Measurements from ENCODE around the gene PAIP2B. TPM values are rescaled to one million over a fixed set of nuclear protein-coding genes. Genes with fewer than 3 reads are reported as not detected.

The PAIP2B gene
- total RNA-seq, 1 donor from 2014 or later = 1.3 TPM

DNA sequence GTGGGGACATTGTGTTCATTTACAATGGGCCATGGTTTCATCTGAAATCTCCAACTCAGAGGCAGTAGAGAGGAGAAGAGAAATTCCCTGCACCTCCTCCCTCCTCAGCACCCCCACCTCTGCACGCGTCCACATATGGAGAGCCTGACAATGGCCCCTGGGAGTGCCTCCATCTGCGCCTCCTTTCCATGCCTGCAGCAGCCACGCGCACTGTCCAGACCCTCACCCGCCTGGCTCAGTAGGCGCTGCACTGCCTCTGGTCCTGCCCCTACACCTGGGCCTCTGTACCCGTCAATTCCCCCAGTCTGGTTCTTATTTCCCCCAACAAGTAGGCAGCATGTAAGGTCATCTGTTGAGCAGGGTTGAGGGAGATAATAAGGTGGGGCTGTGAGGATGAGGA is 72.6 kb downstream of the PAIP2B start:
- DNase-seq (ENCODE audit: low spot score) = no peak

DNA sequence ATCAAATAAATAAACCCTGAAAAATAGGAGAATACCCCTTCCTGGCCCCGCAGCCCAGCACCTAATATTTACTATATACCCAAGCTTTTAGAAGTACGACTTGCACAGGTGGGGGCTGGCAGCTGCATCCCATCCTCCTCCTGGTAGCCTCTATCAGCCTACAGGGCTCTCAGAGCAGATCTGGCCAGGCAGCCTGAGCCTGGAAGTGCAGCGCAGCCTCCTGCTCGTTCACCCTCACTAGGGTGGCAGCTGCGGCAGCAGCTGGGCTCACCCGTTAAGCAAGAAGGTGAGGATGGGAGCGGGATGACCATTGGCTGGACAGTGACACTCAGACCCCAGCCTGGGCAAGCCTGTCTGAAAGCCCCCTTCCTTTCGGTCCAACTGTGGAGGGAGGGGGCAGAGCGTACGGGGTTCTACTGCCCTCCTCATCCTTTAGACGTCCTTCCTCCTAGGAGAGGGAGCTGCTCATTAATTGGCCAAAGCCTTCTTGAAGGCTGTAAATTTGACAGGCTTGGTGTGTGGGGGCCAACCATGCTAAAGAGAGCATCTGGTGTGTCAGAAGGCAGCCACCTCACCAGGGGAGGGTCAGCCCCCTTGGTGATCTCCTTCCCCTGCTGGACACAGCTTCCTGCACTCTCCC is 73.2 kb downstream of the PAIP2B start:
- no peak for DNase-seq (ENCODE audit: low spot score)

DNA sequence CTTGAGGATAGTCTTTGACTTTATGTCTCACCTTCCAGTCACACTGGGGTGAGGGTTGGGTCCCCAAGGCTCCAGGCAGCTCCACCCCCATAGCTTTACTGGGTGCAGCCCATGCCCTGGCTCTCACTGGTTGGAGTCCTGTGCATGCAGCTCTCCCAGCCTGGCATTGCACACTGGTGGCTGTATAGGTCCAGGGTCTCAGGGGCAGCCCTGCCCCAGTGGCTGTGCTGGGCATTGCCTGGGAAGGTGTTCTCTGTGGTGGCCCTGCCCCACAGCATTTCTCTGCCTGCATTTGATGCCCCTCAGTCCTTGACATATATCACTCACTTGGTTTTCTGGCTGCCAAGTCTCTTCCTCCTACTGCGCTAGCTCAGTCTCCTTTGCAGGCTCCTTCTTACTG is 75.3 kb downstream of the PAIP2B start:
- no peak for DNase-seq (ENCODE audit: low spot score)

DNA sequence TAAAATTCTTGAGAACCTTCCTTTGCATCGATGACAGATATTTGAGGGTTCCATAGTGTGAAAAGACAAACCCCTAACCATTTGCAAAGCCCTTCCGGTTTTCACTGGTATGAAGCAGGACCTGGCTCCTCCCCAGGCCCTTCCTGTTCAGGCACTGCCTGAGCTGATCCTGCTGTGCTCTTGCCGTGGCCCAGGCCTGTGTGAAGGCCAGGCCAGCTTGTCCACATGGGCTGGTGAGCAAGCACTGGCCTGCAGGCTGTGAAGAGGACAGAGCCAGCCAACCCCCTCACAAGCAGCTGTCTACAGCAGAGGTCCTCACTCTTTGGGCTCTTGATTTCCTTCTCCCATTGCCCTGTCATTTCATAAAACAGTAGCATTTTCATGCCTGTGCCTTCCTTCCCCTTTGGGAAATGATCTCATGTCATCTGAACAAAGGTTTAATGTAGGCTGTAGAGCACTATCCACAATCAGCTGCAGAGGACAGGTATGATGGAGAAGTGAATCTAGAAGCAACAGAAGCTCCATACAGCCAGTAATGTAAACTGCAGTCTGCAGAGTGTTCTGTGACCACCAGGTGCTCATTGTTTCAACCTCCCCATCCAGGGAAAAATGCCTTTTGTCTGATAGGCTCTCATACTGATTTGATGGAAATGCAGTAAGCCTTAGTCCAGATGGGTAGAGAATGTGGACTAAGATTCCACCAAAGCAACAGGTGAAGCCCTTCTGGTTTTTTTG is 76.7 kb downstream of the PAIP2B start:
- no peak for DNase-seq (ENCODE audit: low spot score)

DNA sequence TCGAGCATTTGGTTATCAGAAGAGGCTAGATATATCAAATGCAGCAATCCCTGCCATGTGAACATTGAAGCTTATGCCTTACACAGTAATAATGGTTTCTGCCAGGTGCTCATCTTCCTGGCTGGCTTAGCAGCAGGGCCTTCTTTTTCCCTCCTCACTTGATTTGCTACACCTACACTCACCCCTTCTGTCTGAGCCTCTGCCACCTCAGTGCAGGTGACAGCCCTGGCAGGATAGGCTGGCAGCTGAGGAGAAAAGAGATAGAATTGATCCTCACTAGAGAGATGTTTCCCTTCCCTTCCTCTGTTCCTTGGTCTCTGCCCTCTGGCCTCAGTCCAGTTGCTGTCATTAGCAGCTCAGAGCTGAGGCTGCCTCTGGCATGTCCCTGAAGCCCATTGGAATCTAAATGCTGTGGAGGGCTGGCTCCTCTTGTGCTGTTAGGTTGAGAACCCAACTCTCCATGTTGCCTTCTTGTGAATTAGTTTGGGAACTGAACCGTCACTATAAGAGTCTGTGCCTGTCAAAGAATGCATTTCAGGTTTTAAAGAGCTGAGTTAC is 78.3 kb downstream of the PAIP2B start:
- no peak for DNase-seq (ENCODE audit: low spot score)

DNA sequence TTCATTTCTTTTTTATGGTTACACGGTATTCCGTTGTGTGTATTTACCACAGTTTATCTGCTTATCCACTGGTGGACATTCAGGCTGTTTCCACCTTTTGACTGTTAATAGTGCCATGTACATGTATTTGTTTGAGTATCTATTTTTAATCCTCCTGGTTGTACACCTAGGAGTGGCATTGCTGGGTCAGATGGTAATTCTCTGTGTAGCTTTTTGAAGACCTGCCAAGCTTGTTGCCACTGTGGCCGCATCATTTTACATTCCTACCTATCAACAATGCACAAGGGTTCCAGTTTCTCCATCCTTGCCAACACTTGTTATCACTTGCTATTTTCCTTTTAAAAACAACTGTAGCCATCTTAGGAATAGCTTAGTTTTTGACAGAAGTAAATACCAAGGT is 83.1 kb downstream of the PAIP2B start:
- no peak for DNase-seq (ENCODE audit: low spot score)

DNA sequence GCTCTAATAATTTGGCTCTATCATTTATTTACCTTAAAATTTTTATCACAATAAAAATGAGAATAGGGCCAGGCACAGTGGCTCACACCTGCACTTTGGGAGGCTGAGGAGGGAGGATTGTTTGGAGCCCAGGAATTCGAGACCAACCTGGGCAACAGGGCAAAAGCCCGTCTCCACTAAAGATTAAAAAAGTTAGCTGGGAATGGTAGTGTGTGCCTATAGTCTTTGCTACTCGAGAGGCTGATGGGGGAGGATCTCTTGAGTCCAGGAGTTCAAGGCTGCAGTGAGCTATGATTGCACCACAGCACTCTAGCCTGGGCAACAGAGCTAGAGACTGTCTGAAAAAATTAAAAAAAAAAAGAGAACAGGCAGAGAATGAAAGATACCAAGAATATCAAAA is 90.7 kb downstream of the PAIP2B start:
- no peak for DNase-seq (ENCODE audit: low spot score)

DNA sequence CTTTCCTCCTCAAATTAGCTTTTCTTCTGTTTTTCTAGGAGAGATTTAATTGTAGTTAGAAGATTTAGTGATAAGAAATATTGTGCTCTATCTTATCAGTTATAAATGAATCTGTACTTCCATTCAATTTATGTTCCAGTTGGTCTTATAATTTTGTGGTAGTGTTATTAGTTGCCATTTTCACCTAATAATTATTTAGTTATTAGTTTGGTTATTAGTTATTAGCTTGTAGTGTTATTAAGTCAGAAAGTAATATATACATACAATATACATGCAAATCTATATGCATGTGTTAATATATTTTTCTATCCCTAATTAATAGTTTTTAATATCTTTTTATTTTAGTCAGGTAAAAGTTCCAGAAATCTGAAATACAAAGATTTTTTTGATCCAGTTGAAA is 93.3 kb downstream of the PAIP2B start:
- no peak for DNase-seq (ENCODE audit: low spot score)

Other genes starting within 250 kb of the PAIP2B start
- gene ANKRD53, start 248.5 kb downstream of the PAIP2B start, total RNA-seq = 17.6 TPM
- gene TEX261, start 232.2 kb downstream of the PAIP2B start, total RNA-seq = 86.8 TPM
- 112 TPM for gene NAGK, start 158.5 kb downstream of the PAIP2B start, total RNA-seq
- gene MCEE, start 96.9 kb downstream of the PAIP2B start, total RNA-seq = 15.2 TPM
- 26.9 TPM for gene MPHOSPH10, start 96.5 kb downstream of the PAIP2B start, total RNA-seq
- 93.5 TPM for gene ZNF638, start 104.7 kb upstream of the PAIP2B start, total RNA-seq
- 54.1 TPM for gene DYSF, start 226.5 kb upstream of the PAIP2B start, total RNA-seq